Measurements from ENCODE around the gene ADRB2.

Gene ADRB2

GRCh38 chr5:148831590-148832565 lies 5.5 kb downstream of the ADRB2 start:
- no peak for DNase-seq

DNA sequence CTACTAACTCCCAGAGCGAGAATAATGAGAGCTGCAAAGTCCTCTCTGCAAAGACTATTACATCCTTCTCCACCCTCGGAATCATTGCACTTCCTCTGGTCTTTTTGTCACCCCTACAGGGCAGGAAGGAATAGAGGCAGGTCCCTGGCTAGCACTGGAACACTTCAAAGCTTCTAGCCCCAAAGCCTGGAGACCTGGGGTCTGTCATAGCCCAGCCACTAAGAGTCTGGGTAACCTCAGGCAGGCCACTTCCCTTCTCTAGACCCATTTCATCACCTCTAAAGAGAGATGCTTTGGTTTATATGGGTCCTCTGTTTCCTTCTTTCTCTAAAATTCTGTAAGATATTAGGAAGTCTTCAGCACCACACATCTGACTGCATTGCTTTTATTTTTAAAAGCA lies 6.7 kb downstream of the ADRB2 start:
- no peak for DNase-seq

DNA sequence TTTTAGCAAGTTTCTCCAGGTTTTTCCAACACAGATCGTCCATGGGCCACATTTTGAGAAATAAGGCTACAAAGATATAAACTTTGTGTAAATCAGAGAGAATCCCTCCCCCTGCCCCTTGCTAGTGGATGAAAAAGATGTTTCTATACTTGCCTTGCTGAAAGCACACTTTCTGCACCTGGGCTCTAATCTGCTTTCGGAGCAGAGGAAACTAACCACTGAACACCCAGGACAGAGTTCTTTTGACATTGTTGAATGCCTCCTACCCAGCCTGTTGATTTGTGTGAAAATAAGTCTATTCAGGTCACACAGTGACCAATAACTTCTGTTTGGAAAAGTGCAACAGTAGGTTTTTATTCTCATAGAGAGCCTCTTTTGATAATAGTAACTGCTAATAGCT lies 7.5 kb downstream of the ADRB2 start:
- DNase-seq = no peak

DNA sequence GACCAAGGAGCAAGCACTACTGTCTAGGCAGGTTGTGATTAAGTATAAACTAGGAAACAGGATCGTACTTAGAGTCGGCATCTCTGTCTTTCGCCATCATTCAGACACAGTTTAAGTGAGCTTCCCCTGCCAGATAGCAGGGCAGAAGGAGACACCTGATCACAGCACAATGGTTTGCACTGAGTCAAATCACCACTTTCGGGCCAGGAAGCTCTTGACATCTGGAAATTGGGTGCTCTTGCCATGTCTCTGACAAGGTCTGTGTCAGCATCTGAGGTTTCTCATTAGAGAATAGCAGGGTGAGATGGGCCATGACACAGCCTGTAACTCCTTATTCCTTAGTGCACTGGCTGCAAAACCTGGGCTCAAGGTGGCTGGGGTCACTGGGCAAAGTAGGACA lies 8.3 kb downstream of the ADRB2 start:
- DNase-seq = no peak

- DNase-seq = no peak
These were observed 10.2 kb downstream of the ADRB2 start for GRCh38 chr5:148836272-148837250.

- no peak for DNase-seq
These were observed 11.0 kb downstream of the ADRB2 start for GRCh38 chr5:148837383-148837782.

DNA sequence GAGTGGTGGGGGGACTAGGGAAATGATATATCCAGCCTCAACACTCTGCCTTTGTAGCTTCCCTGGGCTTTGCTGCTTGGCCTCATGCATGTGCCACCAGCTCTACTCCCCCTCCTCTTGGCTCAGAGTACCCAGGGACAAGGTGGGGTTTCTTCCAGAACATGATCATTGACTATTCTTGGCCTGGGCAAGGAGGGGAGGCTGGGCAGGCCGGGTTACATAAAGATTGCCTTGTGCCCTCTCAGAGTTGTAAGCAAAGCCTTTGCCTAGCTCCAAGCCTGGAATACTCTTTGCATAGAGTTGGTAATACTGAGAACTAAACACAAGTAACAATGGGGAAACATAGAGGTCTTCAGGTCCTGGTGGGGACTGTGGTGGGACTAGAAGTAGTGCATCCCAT lies 11.9 kb downstream of the ADRB2 start:
- no peak for DNase-seq

DNA sequence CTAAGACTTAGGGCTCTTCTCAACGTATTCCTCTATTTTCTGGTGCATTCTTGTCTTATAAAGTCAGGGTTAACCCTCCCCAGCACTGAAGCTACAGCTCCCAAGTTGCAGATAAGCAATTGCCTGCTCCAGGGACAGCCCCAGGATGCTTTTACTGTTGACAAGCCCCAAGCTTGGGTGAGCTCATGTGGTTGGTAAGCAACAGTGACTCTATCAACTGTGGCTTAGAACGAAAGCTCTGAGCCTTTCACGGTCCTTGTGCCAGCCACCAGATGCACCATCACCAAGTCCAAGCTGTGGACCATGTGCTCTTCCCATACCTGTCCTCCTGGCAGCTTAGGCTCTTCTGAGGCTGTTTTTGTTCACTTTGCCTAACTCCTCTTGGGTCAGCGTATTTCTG lies 13.5 kb downstream of the ADRB2 start:
- no peak for DNase-seq

- no peak for DNase-seq
These were observed 14.1 kb downstream of the ADRB2 start for GRCh38 chr5:148840531-148840930.

DNA sequence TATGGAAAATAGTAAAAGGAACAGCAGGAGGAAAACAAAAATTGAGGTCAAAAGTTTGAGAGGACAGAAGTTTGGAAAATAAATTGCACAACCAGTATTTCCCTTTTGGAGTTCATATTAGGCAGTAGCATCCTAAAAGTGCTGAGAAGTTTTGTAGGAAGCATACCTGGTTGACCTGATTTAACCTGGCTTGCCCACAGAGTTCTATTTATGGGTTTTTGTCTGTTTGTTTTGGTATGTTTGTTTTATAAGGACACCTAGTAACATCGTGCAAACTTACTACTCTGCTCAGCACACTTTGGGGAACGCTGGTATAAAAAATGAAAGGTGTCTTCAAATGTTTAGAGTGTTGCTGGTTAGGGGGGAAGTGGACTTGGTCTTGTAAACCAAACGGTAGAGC lies 15.1 kb downstream of the ADRB2 start:
- DNase-seq = no peak

DNA sequence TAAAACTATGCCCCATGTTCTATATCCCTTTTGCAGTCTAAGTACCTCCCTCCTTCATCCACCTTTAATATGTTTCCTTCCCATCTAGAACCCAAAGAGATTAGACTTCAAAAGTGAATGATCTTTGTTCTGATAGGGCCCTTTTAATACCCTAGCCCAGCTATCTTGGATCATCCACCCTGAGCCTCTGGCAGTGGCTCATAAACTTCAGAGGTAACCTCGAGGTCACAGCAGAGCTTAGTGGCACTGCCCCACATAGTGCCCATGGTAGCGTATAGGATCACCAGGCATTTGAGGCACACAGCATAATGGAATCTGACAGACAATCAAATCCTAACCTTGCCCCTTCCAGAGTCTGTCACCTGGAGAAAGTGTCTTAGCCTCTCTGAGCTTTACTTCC lies 15.8 kb downstream of the ADRB2 start:
- no peak for DNase-seq

GRCh38 chr5:148843510-148844318 lies 17.3 kb downstream of the ADRB2 start:
- no peak for DNase-seq

- DNase-seq = no peak
These were observed 18.2 kb downstream of the ADRB2 start for GRCh38 chr5:148844433-148845280.

DNA sequence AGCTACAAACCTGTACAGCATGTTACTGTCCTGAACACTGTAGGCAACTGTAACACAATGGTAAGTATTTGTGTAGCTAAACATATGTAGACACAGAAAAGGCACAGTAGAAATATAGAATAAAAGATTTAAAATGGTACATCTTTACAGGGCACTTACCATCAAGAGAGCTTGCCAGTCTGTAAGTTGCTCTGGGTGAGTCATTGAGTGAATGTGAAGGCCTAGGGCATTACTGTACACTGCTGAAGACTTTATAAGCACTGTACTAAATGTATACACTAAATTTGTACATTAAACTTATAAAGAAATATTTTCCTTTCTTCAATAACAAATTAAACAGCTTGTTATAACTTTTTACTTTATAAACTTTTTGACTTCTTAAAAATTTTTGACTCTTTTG lies 20.5 kb downstream of the ADRB2 start:
- DNase-seq = no peak

DNA sequence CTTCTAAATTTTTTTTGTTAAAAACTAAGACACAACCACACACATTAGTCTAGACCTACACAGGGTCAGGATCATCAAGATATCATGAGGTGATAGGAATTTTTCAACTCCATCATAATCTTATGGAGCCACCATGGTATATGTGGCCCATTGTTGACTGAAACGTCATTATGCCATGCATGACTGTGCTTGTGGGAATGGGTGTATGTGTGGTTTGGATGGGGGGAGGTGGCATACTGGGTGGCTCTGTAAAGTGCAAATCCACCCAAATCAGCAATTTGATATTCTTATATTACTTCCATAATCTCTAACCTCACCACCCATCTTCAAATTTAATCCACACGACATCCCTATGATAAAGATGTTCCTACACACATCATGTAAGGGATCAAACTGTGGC lies 21.0 kb downstream of the ADRB2 start:
- DNase-seq = no peak

DNA sequence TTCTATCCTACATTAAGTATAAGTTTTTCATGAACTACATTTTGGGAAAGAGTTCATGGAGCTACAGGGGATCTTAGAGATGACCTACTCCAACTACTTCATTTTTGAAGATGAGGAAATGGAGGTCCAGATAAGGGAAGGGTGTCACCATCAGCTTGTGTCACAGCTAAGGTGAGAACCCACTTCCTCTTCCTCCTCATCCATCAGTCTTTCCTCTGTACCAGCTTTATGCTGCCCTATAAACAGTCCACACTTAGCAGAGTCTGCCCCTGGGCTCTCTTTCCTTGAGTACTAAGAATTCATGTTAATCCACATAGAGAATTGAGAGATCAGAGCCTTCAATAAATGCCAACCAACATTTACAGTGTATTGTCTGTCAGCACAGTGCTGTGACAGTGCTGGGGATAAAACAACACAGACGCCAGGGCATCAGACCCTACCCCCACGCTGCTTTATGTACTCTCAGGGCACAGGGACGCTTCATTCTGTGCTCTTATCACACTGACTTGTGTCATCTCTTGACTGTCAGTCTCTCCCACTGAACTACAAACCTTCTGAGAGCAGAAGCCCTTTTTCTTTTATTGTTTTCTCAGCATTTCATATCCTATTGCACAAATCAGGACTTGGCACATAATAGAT lies 22.1 kb downstream of the ADRB2 start:
- no peak for DNase-seq

DNA sequence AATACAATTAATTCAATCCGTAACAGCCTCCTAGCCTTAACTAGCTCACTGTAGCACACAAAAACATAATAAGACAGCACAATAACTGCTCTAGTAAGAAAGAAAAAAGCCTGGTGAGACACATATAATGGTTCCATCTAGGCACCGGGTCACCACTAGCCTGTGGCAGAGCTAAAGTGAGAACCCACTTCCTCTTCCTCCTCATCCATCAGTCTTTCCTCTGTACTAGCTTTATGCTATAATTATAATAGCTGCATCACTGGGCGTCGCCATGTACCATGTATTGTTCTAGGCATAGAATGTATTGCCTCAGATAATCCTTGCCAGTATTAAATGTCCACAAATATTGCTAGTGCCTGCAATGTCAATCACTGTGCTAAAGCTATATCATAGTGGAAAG lies 23.1 kb downstream of the ADRB2 start:
- DNase-seq = no peak

GRCh38 chr5:148850836-148851235 lies 24.4 kb downstream of the ADRB2 start:
- no peak for DNase-seq

DNA sequence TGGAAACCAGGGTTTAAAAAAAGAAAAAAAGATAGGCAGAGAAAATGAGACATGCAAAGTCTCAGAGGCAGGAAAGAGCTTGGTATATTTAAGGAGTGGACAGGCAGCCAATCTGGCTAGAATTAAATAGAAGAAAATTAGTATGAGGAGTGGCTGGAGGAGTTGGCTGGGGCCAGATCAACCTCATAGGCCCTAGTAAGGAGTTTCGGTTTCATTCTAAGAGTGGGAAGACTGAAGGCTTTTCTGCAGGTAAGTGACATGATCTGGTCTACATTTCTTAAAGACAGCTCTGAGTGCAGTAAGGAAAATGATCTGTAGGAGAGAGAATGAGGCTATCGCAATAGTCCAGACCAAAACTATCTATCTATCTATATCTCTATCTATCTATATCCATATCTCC lies 27.5 kb downstream of the ADRB2 start:
- DNase-seq = no peak

- DNase-seq = no peak
These were observed 29.0 kb downstream of the ADRB2 start for GRCh38 chr5:148855249-148856008.

DNA sequence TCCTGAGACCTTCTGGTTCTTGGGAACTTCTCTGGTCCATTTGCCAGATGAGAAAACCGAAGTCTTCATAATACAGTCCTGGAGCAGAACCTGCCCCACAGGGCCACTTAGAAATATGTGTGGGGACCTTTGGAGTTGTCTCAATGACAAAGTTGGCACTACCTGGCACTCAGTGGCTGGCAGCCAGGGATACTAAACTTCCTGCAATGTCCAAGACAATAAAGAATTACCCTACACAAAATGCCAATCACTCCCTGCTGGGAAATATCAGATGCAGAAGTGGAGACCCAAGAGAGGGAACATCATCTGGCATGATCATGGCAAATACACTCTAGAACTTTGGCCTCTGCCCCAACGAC lies 29.6 kb downstream of the ADRB2 start:
- DNase-seq = no peak

Data from stimulated activated CD8-positive, alpha-beta memory T cell treated with anti-CD3 and anti-CD28 coated beads, Interleukin-4, amount 100 ng/mL, for 48 hours (primary cell).